Panc1 (cell line): ENCODE results near the gene ANKRD29. TPM values are rescaled to one million over a fixed set of nuclear protein-coding genes. Genes with fewer than 3 reads are reported as not detected.

Experiments used
- ATAC-seq: fragments of 200-7000 bp; cut with Tn5 transposase; 2 replicates; pipeline ENCODE4 v1.9.1; 2020; ENCODE audit warnings: mild to moderate bottlenecking, moderate library complexity
- BruUV-seq: library from RNA; stranded (reverse); fragments of 400-500 nt; replicated peaks from 2 replicates; lab custom pipeline; 2021; lab: Mats Ljungman, UMichigan
- CTCF ChIA-PET: fragments of 300-600 bp; sonication (Branson Sonifier 250); formaldehyde crosslinking; loops from one replicate; lab custom pipeline; 2022; ENCODE audit warnings: antibody characterized with exemption; lab: Charles Lee
- POLR2A ChIA-PET: fragments of 300-600 bp; sonication (Branson Sonifier 250); formaldehyde crosslinking; loops from one replicate; lab custom pipeline; 2022; ENCODE audit warnings: antibody characterized with exemption; lab: Charles Lee
- DNase-seq: peaks from one replicate; pipeline ENCODE4 v3.0.0-alpha.2; 2010; ENCODE audit warnings: low read depth, low spot score
- H3K27ac ChIP-seq: 2 replicates; pipeline ENCODE4 v1.5.1; 2011; ENCODE audit warnings: mild to moderate bottlenecking, low read length, inconsistent platforms
- H3K27me3 ChIP-seq: fragments of 200-500 bp; sonication (Bioruptor generic); 2 replicates; pipeline ENCODE4 v1.6.0; 2014; ENCODE audit warnings: low read length, inconsistent platforms; ENCODE audit not compliant: control insufficient read depth, insufficient read depth
- H3K36me3 ChIP-seq: fragments of 200-500 bp; sonication (Bioruptor generic); 2 replicates; pipeline ENCODE4 v1.5.1; 2014; ENCODE audit warnings: inconsistent platforms, mild to moderate bottlenecking, low read length, moderate library complexity; ENCODE audit not compliant: control insufficient read depth, insufficient read depth
- H3K4me1 ChIP-seq: 2 replicates; pipeline ENCODE4 v1.5.1; 2011; ENCODE audit warnings: inconsistent platforms, mild to moderate bottlenecking, low read length, moderate library complexity; ENCODE audit not compliant: control insufficient read depth, insufficient read depth
- H3K4me3 ChIP-seq, 2 experiments: 2 replicates each; pipeline ENCODE4 v1.5.1; 2011 to 2012; ENCODE audit warnings: low read depth in 2 of 2, low read length in 2 of 2, mild to moderate bottlenecking in 2 of 2, inconsistent platforms in 1 of 2, moderate library complexity in 1 of 2
- H3K9me3 ChIP-seq: fragments of 200-500 bp; sonication (Bioruptor generic); 2 replicates; pipeline ENCODE4 v1.5.1; 2014; ENCODE audit warnings: low read depth, mild to moderate bottlenecking, inconsistent platforms, low read length, moderate library complexity; ENCODE audit not compliant: control insufficient read depth, insufficient read depth
- CTCF ChIP-seq: fragments of 450-650 bp; IDR thresholded peaks from 2 replicates; pipeline ENCODE4 v1.5.1; 2017; ENCODE audit warnings: mild to moderate bottlenecking
- POLR2AphosphoS5 ChIP-seq: IDR thresholded peaks from 2 replicates; pipeline ENCODE4 v1.6.1; 2012; ENCODE audit warnings: mild to moderate bottlenecking, low read depth, low read length, moderate library complexity
- REST ChIP-seq, 2 experiments: IDR thresholded peaks; 2 replicates each; pipeline ENCODE4 v1.6.1; 2011 to 2012; ENCODE audit warnings: low read depth in 2 of 2, control low read depth in 1 of 2, low read length in 1 of 2, mild to moderate bottlenecking in 1 of 2, moderate library complexity in 1 of 2; ENCODE audit not compliant: insufficient read depth in 1 of 2
- SIN3A ChIP-seq: IDR thresholded peaks from 2 replicates; pipeline ENCODE4 v1.6.1; 2012; ENCODE audit warnings: low read depth, mild to moderate bottlenecking, low read length, moderate library complexity, borderline replicate concordance; ENCODE audit not compliant: insufficient read depth
- TCF7L2 ChIP-seq: IDR thresholded peaks from 2 replicates; pipeline ENCODE4 v1.6.1; 2011; ENCODE audit warnings: mild to moderate bottlenecking, low read depth, low read length, inconsistent platforms
- in situ Hi-C: cut with HindIII; loops from 2 replicates; pipeline ENCODE4 v1.10.0; 2016; ENCODE audit warnings: low sequenced_read_pairs, low pct_unique_long_range_greater_than_20kb
- intact Hi-C: fragments of 100-400 bp; cut with micrococcal nuclease; formaldehyde crosslinking; loops from one replicate; pipeline ENCODE4 v1.10.0; 2022; ENCODE audit not compliant: unreplicated experiment
- total RNA-seq: library from RNA; stranded (reverse); gene quantifications from one replicate; pipeline ENCODE4 v1.2.1, GENCODE V29; 2021; ENCODE audit not compliant: unreplicated experiment

ANKRD29 gene
- total RNA-seq, 1 experiment from 2014 or later = 0.67 TPM

GRCh38 chr18:23689616-23690504 lies 27.1 kb upstream of the ANKRD29 start:
- Histone ChIP-seq H3K27ac (no peak overlapping the region), H3K27me3 (peaks cover 10% of the 10 kb centered on the region), H3K4me3 (peak overlapping the region; percentile 50 to 69), H3K9me3 (no peaks in the 10 kb centered on the region), H3K36me3 (no peaks in the 10 kb centered on the region), H3K4me1 (peaks cover 14% of the 10 kb centered on the region)
- ChIA-PET POLR2A (no interaction called here), CTCF (no interaction called here)
- in situ Hi-C loops = no loop called here
- BruUV-seq = no TSS peak
- intact Hi-C loops = no loop called here
- ATAC-seq (peak; percentile 71), DNase-seq (no peak)
- TF ChIP-seq CTCF (peak; percentile 12; the same call in 1 of the 2 replicates), SIN3A (no peak)

GRCh38 chr18:23689031-23689615 lies 26.4 kb upstream of the ANKRD29 start, which contains the start of gene LAMA3:
Gene LAMA3, plus strand, starts transcription at chr18:23689453. Its CDS starts 231 bp downstream, at chr18:23689684.
- in situ Hi-C loops = no loop called here
- CTCF ChIA-PET = interaction anchor here (0.6 kb wide), 1 partner anchor 552 kb away, joined by 5 read pairs; no protein-coding TSS in a partner anchor
- Histone ChIP-seq H3K4me3 (peak within 1 kb of the TSS; percentile 50 to 69), H3K27ac (no peak within 1 kb of the TSS; the same call in 1 of the 2 replicates), H3K4me1 (peaks cover 8% of the 10 kb centered on the region), H3K9me3 (no peaks in the 10 kb centered on the region), H3K36me3 (no peaks in the 10 kb centered on the region), H3K27me3 (peaks cover 10% of the 10 kb centered on the region)
- ATAC-seq (peak; percentile 91), DNase-seq (no peak)
- POLR2A ChIA-PET = no interaction called here
- BruUV-seq = no TSS peak
- TF ChIP-seq CTCF = peak; percentile 59
- TF ChIP-seq SIN3A = no peak
- 0 out of 2 replicates have a peak, but pooled peaks have one; percentile 17 for TF ChIP-seq TCF7L2
- no peak for TF ChIP-seq REST (IDR thresholded peaks at IDR 0.05; ENCODE audit: insufficient read depth in 1 of 2, low read depth in 2 of 2, low read length in 1 of 2)
- no peak for TF ChIP-seq POLR2AphosphoS5
- intact Hi-C loops = no loop called here
